Measurements from ENCODE around the gene MAP7.
A peak's percentile ranks its signal among the peaks of the same experiment; 100 is the strongest.
"Not testable (repeated sequence)": the region's sequence is repeated elsewhere in the genome, so short reads cannot be mapped to it uniquely, and the experiment has no call there.

Gene MAP7

GRCh38 chr6:136401236-136401635 is 149.0 kb downstream of the MAP7 start:
- DNase-seq, H3K4me3 Mint-ChIP-seq, H3K27ac Mint-ChIP-seq, H3K4me1 Mint-ChIP-seq, ATAC-seq, H3K27me3 Mint-ChIP-seq, H3K9me3 Mint-ChIP-seq: not testable (repeated sequence)

GRCh38 chr6:136398453-136398852 is 151.8 kb downstream of the MAP7 start:
- H3K27me3 Mint-ChIP-seq, result no peaks in the 10 kb centered on the region
- no peaks in the 10 kb centered on the region for H3K4me1 Mint-ChIP-seq
- no peak overlapping the region for H3K4me3 Mint-ChIP-seq
- ATAC-seq (no peak), DNase-seq (no peak)
- H3K9me3 Mint-ChIP-seq, result no peaks in the 10 kb centered on the region
- H3K27ac Mint-ChIP-seq, result no peak overlapping the region

- Mint-ChIP-seq H3K27ac (no peak overlapping the region), H3K4me1 (no peaks in the 10 kb centered on the region), H3K4me3 (no peak overlapping the region), H3K27me3 (no peaks in the 10 kb centered on the region), H3K9me3 (no peaks in the 10 kb centered on the region)
- no peak for DNase-seq
- no peak for ATAC-seq
Measured at GRCh38 chr6:136396908-136397307, 153.3 kb downstream of the MAP7 start.

- H3K9me3 Mint-ChIP-seq, H3K4me1 Mint-ChIP-seq, ATAC-seq, H3K27me3 Mint-ChIP-seq, DNase-seq, H3K27ac Mint-ChIP-seq, H3K4me3 Mint-ChIP-seq: not testable (repeated sequence)
Measured at GRCh38 chr6:136390959-136391358, 159.3 kb downstream of the MAP7 start.

- DNase-seq (no peak), ATAC-seq (no peak)
- no peaks in the 10 kb centered on the region for H3K4me1 Mint-ChIP-seq
- no peaks in the 10 kb centered on the region for H3K27me3 Mint-ChIP-seq
- no peak overlapping the region for H3K27ac Mint-ChIP-seq
- no peaks in the 10 kb centered on the region for H3K9me3 Mint-ChIP-seq
- H3K4me3 Mint-ChIP-seq, result no peak overlapping the region
Measured at GRCh38 chr6:136387316-136387715, 162.9 kb downstream of the MAP7 start.

- H3K27ac Mint-ChIP-seq, result no peak overlapping the region
- ATAC-seq (no peak), DNase-seq (no peak)
- no peaks in the 10 kb centered on the region for H3K27me3 Mint-ChIP-seq
- no peak overlapping the region for H3K4me3 Mint-ChIP-seq
- H3K9me3 Mint-ChIP-seq, result no peaks in the 10 kb centered on the region
- peaks cover 6% of the 10 kb centered on the region for H3K4me1 Mint-ChIP-seq
Measured at GRCh38 chr6:136383268-136383937, 166.8 kb downstream of the MAP7 start.

- peaks cover 6% of the 10 kb centered on the region for H3K4me1 Mint-ChIP-seq
- no peak overlapping the region for H3K4me3 Mint-ChIP-seq
Measured at GRCh38 chr6:136382676-136383252, 167.5 kb downstream of the MAP7 start.

GRCh38 chr6:136378888-136379287 is 171.3 kb downstream of the MAP7 start:
- peaks cover 12% of the 10 kb centered on the region for H3K4me1 Mint-ChIP-seq
- H3K9me3 Mint-ChIP-seq, result no peaks in the 10 kb centered on the region
- H3K27me3 Mint-ChIP-seq, result no peaks in the 10 kb centered on the region
- DNase-seq, result no peak
- H3K4me3 Mint-ChIP-seq, result no peak overlapping the region
- no peak overlapping the region for H3K27ac Mint-ChIP-seq
- ATAC-seq, result no peak

More at GRCh38 chr6:136382676-136383252, 167.5 kb downstream of the MAP7 start:
- DNase-seq, result no peak
- Mint-ChIP-seq H3K27ac (no peak overlapping the region), H3K9me3 (no peaks in the 10 kb centered on the region), H3K27me3 (no peaks in the 10 kb centered on the region)
- ATAC-seq, result no peak

- peaks cover 12% of the 10 kb centered on the region for H3K4me1 Mint-ChIP-seq
- not testable (repeated sequence) for ATAC-seq, DNase-seq, H3K27ac Mint-ChIP-seq, H3K27me3 Mint-ChIP-seq, H3K4me3 Mint-ChIP-seq, H3K9me3 Mint-ChIP-seq
Measured at GRCh38 chr6:136375836-136376235, 174.4 kb downstream of the MAP7 start.

- Mint-ChIP-seq H3K9me3 (no peaks in the 10 kb centered on the region), H3K27ac (no peak overlapping the region), H3K4me1 (no peaks in the 10 kb centered on the region), H3K4me3 (no peak overlapping the region), H3K27me3 (peaks cover 7% of the 10 kb centered on the region)
- ATAC-seq, result no peak
- no peak for DNase-seq
Measured at GRCh38 chr6:136371959-136372358, 178.3 kb downstream of the MAP7 start.

- ATAC-seq (no peak), DNase-seq (no peak)
- Mint-ChIP-seq H3K27ac (no peak overlapping the region), H3K27me3 (peaks cover 7% of the 10 kb centered on the region), H3K4me3 (no peak overlapping the region), H3K9me3 (no peaks in the 10 kb centered on the region), H3K4me1 (peaks cover 2% of the 10 kb centered on the region)
Measured at GRCh38 chr6:136370988-136371728, 179.1 kb downstream of the MAP7 start.

GRCh38 chr6:136365776-136366354 is 184.4 kb downstream of the MAP7 start:
- peak overlapping the region; percentile 36 to 65 for H3K4me3 Mint-ChIP-seq
- ATAC-seq, result peak; percentile 60
- H3K27ac Mint-ChIP-seq, result peak overlapping the region; percentile 7 to 92
- no peaks in the 10 kb centered on the region for H3K9me3 Mint-ChIP-seq
- H3K27me3 Mint-ChIP-seq, result peaks cover 8% of the 10 kb centered on the region
- peaks cover 9% of the 10 kb centered on the region for H3K4me1 Mint-ChIP-seq
- peak in 1 of 2 donors; percentile 4 for DNase-seq

GRCh38 chr6:136362421-136363356 is 187.5 kb downstream of the MAP7 start:
- ATAC-seq, result no peak
- Mint-ChIP-seq H3K27ac (no peak overlapping the region), H3K9me3 (no peaks in the 10 kb centered on the region), H3K4me3 (no peak overlapping the region), H3K4me1 (peaks cover 9% of the 10 kb centered on the region), H3K27me3 (peaks cover 8% of the 10 kb centered on the region)
- DNase-seq, result no peak

GRCh38 chr6:136361787-136362186 is 188.4 kb downstream of the MAP7 start:
- Mint-ChIP-seq H3K4me3 (no peak overlapping the region), H3K9me3 (no peaks in the 10 kb centered on the region), H3K27ac (no peak overlapping the region), H3K27me3 (peaks cover 8% of the 10 kb centered on the region), H3K4me1 (peaks cover 9% of the 10 kb centered on the region)
- no peak for ATAC-seq
- DNase-seq, result no peak

- DNase-seq, result no peak
- Mint-ChIP-seq H3K27ac (no peak overlapping the region), H3K4me1 (peaks cover 3% of the 10 kb centered on the region), H3K9me3 (no peaks in the 10 kb centered on the region), H3K27me3 (peaks cover 4% of the 10 kb centered on the region), H3K4me3 (no peak overlapping the region)
- ATAC-seq, result peak; percentile 58
Measured at GRCh38 chr6:136360783-136361182, 189.4 kb downstream of the MAP7 start.
